Tibial artery (tissue), 4 donors: ENCODE data around the gene KRTDAP.
"Not testable (repeated sequence)": the region's sequence is repeated elsewhere in the genome, so short reads cannot be mapped to it uniquely, and the experiment has no call there.

Experiments used
- DNase-seq, 2 donors: peaks; one replicate each; pipeline ENCODE4 v3.0.0-alpha.2; 2019
- H3K27ac ChIP-seq, 2 donors: fragments of 200-600 bp; sonication (generic) in 1 of 2; 1 replicate in 1 of 2; 2 replicates in 1 of 2; pipeline ENCODE4 v1.5.1; 2018 to 2019; ENCODE audit warnings: mild to moderate bottlenecking in 1 of 2
- H3K27me3 ChIP-seq, 2 donors: fragments of 200-600 bp; sonication (generic) in 1 of 2; one replicate each; pipeline versions ENCODE4 v1.5.1 to v1.6.0; 2016 to 2019
- H3K36me3 ChIP-seq, 3 donors: fragments of 200-600 bp; sonication (generic) in 2 of 3; one replicate each; pipeline ENCODE4 v1.5.1; 2016 to 2019; ENCODE audit warnings: mild to moderate bottlenecking in 2 of 3
- H3K4me1 ChIP-seq, 4 donors: fragments of 200-600 bp; sonication (generic) in 2 of 4; 1 replicate in 3 of 4; 2 replicates in 1 of 4; pipeline ENCODE4 v1.5.1; 2016 to 2019
- H3K4me3 ChIP-seq, 2 donors: fragments of 200-600 bp; sonication (generic) in 1 of 2; 1 replicate in 1 of 2; 2 replicates in 1 of 2; pipeline ENCODE4 v1.5.1; 2018 to 2019; ENCODE audit warnings: mild to moderate bottlenecking in 2 of 2
- H3K9me3 ChIP-seq, 3 donors: fragments of 200-600 bp; sonication (generic) in 1 of 3; one replicate each; pipeline ENCODE4 v1.5.1; 2016 to 2019
- intact Hi-C: fragments of 100-400 bp; cut with DNase I; formaldehyde crosslinking; loops from one replicate; pipeline ENCODE4 v1.15.0; 2023; ENCODE audit warnings: low total_unique reads
- TF ChIP-seq, protein P1 (sequence below), 2 experiments: fragments of 200-600 bp in 1 of 2; fragments of 450-650 bp in 1 of 2; IDR thresholded peaks; one replicate each; pipeline ENCODE4 v1.5.1; 2017 to 2019; ENCODE audit warnings: antibody characterized with exemption in 2 of 2, mild to moderate bottlenecking in 1 of 2, moderate library complexity in 1 of 2

Gene KRTDAP

DNA sequence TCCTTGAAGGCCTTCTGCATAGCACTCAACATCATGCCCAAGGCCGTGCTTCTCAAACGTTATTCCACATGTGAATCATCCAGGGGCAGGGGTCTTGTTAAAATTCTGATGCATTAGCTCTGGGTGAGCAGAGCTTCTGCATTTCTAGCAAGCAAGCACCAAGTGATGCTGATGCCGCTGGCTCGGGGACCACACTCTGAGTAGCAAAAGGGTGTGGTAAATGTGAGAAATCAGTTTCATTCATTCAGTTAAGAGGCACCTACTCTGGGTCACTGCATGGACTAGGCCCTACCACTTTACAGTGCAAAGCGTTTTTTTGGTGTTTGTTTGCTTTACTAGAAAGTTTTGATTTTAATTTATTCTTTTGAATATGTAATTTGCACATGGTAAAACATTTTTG is 7.2 kb downstream of the KRTDAP start:
- H3K4me3 ChIP-seq = no peak overlapping the region
- H3K36me3 ChIP-seq = no peaks in the 10 kb centered on the region
- TF ChIP-seq, protein P1, sequence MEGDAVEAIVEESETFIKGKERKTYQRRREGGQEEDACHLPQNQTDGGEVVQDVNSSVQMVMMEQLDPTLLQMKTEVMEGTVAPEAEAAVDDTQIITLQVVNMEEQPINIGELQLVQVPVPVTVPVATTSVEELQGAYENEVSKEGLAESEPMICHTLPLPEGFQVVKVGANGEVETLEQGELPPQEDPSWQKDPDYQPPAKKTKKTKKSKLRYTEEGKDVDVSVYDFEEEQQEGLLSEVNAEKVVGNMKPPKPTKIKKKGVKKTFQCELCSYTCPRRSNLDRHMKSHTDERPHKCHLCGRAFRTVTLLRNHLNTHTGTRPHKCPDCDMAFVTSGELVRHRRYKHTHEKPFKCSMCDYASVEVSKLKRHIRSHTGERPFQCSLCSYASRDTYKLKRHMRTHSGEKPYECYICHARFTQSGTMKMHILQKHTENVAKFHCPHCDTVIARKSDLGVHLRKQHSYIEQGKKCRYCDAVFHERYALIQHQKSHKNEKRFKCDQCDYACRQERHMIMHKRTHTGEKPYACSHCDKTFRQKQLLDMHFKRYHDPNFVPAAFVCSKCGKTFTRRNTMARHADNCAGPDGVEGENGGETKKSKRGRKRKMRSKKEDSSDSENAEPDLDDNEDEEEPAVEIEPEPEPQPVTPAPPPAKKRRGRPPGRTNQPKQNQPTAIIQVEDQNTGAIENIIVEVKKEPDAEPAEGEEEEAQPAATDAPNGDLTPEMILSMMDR (IDR thresholded peaks at IDR 0.05) = no peak

DNA sequence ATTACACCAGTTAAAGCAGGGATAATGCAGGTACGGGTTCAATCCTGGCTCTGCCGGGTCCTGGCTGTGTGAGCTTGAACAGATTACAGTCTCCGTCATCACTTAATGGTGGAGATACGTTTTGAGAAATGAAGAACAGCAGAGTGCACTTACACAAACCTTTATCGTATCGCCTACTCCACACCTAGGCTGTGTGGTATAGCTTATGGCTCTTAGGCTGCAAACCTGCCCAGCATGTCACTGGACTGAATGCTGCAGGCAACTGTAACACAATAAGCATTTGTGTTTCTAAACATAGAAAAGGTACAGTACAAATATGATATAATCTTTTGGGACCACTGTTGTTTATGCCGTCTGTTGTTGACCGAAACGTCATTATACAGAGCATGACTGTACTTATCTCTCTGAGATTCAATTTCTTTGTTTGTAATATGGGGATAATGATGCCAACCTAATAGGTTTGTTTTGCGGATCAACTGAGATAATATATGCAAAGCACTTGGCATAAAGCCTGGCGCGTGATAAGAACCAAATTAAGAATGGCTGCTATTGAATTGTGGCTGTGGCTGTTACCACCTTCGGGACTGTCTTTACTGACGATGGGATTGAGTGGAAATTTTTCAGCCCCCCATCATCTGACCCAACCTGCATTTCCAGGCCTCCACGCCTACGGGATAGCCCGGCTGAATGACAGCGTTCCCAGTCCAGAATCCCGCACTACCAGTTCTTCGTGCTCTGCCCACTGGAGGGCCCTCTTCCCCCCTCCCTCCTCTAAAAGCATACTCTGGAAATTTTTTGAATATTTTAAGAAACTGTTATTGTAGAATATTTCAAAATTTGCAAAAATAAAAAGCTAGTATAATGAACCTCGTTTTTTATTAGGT is 11.2 kb downstream of the KRTDAP start:
- no peaks in the 10 kb centered on the region for H3K4me1 ChIP-seq
- no peak overlapping the region for H3K27ac ChIP-seq
- no peaks in the 10 kb centered on the region for H3K9me3 ChIP-seq
- intact Hi-C loops = no loop called here
- no peak overlapping the region for H3K4me3 ChIP-seq
- H3K27me3 ChIP-seq = no peaks in the 10 kb centered on the region
- no peaks in the 10 kb centered on the region for H3K36me3 ChIP-seq
- TF ChIP-seq, protein P1 (IDR thresholded peaks at IDR 0.05) = no peak
- DNase-seq = no peak

More for the DNA sequence above, 7.2 kb downstream of the KRTDAP start:
- no peaks in the 10 kb centered on the region for H3K9me3 ChIP-seq
- H3K4me1 ChIP-seq = no peaks in the 10 kb centered on the region
- intact Hi-C loops = no loop called here
- DNase-seq = no peak
- peaks cover 0 to 2% of the 10 kb centered on the region in 2 donors for H3K27me3 ChIP-seq
- H3K27ac ChIP-seq = no peak overlapping the region

DNA sequence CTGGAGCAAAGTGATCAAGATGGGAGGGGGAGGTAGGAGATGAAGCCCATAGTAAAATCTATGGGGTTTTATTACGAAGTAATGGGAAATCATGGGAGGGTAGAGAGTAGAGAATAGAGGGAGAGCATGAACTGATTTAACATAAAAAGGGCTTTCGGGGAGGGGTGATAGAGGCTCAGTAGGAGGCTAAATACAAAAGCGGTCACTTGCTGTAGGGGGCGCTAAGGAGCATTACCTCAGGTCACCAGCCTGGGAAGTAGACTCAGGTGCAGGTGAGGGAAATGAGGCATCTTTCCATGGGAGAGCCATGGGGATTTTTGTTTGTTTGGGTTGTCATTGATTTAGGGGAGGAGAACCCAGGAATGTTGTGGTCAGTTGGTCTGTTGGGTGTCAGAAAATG is 14.1 kb downstream of the KRTDAP start:
- Histone ChIP-seq H3K27me3 (no peaks in the 10 kb centered on the region), H3K9me3 (no peaks in the 10 kb centered on the region), H3K27ac (no peak overlapping the region), H3K4me3 (no peak overlapping the region), H3K36me3 (no peaks in the 10 kb centered on the region), H3K4me1 (no peaks in the 10 kb centered on the region)
- DNase-seq = no peak
- intact Hi-C loops = no loop called here
- TF ChIP-seq, protein P1 (IDR thresholded peaks at IDR 0.05) = no peak

DNA sequence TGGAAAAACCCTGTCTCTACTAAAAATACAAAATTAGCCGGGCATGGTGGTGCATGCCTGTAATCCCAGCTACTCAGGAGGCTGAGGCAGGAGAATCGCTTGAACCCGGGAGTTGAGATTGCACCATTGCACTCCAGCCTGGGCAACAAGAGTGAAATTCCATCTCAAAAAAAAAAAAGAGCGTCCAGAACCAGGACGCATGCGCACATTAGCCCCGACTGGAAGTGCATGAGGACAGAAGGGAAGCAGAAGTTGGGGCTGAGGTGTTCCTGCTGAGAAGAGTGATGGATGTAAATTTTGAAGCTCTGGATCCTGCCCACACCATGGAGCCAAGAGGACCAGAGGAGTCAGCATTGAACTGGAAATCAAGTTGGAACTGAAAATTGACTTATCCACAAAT is 15.7 kb downstream of the KRTDAP start:
- H3K9me3 ChIP-seq, intact Hi-C loops, H3K4me3 ChIP-seq, H3K36me3 ChIP-seq, DNase-seq, H3K27me3 ChIP-seq, H3K4me1 ChIP-seq, H3K27ac ChIP-seq: not testable (repeated sequence)

- no peak for DNase-seq
- intact Hi-C loops = no loop called here
- H3K27me3 ChIP-seq = peaks cover 0 to 1% of the 10 kb centered on the region in 2 donors
- no peaks in the 10 kb centered on the region for H3K4me1 ChIP-seq
- H3K27ac ChIP-seq = no peak overlapping the region
- no peak overlapping the region for H3K4me3 ChIP-seq
- TF ChIP-seq, protein P1 (IDR thresholded peaks at IDR 0.05) = no peak
- H3K36me3 ChIP-seq = no peaks in the 10 kb centered on the region
- no peaks in the 10 kb centered on the region for H3K9me3 ChIP-seq
These were observed 16.2 kb downstream of the KRTDAP start for GRCh38 chr19:35474104-35474503.

- H3K27ac ChIP-seq = no peak overlapping the region
- no peaks in the 10 kb centered on the region for H3K9me3 ChIP-seq
- intact Hi-C loops = no loop called here
- H3K36me3 ChIP-seq = no peaks in the 10 kb centered on the region
- no peak overlapping the region for H3K4me3 ChIP-seq
- TF ChIP-seq, protein P1 (IDR thresholded peaks at IDR 0.05) = no peak
- H3K27me3 ChIP-seq = peaks cover 0 to 10% of the 10 kb centered on the region in 2 donors
- no peaks in the 10 kb centered on the region for H3K4me1 ChIP-seq
- DNase-seq = no peak
These were observed 18.3 kb downstream of the KRTDAP start for GRCh38 chr19:35471946-35472345.

- H3K36me3 ChIP-seq, H3K4me1 ChIP-seq, H3K9me3 ChIP-seq, DNase-seq, H3K27ac ChIP-seq, intact Hi-C loops, H3K4me3 ChIP-seq: not testable (repeated sequence)
- H3K27me3 ChIP-seq = peaks cover 0 to 13% of the 10 kb centered on the region in 2 donors
These were observed 19.2 kb downstream of the KRTDAP start for GRCh38 chr19:35471075-35471474.
